Activated CD4-positive, CD25-positive, alpha-beta regulatory T cell (primary cell): ENCODE measurements around the gene MCC.

Experiments used
- DNase-seq, 4 experiments: peaks; one replicate each; lab custom pipeline; 2025; lab: John Stamatoyannopoulos, UW

MCC gene

DNA sequence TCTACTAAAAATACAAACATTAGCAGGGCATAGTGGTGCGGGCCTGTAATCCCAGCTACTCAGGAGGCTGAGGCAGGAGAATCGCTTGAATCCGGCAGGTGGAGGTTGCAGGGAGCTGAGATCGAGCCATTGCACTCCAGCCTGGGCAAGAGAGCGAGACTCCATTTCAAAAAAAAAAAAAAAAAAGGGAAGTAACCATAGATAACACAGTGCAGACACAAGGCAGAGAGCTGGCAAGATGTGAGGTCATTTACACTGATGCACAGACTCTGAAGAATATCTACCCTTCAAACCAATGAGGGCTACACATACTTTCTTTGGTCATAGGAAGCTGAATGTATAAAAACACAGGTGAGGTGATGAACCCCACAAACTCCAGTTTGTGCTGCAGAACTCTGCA, 379.8 kb downstream of the MCC start:
- DNase-seq: no peak

DNA sequence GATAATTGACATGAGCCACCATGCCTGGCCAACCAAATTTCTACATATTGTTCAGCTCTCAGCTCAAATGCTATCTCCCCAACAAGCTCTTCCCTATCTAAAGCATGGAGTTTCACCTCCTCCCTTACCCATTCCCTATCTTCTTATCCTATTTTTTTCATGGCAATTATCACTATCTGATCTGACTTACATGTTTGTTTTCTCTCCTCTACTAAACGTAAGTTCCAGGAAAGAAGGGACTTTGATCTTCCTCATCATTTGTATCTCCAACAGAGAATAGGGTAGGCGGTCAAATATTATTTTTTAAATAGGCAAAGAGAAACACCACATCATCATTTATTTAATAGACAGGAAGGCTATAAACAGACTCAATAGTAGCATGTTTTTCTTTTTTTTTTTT, 381.4 kb downstream of the MCC start:
- DNase-seq: no peak

DNA sequence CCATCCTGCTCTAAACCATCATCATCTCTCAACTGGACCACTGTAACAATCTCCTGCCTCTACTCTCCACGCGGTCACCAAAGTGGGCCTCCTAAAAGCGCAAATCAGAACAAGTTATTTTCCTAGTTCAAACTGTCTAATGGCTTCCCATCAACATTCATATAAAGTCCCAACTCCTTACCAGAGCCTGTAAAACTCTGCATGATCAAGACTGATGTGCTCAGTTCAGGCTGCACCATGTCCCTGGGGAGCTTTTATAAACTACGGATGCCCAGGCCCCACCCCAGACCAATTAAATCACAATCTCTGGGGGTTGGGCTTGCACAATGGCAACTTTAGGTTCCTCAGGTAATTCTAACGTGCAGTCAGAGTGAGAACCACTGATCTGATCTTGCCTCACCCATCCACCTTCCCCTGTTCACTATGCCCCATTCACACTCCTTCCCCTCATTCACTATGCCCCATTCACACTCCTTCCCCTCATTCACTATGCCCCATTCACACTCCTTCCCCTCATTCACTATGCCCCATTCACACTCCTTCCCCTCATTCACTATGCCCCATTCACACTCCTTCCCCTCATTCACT, 382.5 kb downstream of the MCC start:
- no peak for DNase-seq

DNA sequence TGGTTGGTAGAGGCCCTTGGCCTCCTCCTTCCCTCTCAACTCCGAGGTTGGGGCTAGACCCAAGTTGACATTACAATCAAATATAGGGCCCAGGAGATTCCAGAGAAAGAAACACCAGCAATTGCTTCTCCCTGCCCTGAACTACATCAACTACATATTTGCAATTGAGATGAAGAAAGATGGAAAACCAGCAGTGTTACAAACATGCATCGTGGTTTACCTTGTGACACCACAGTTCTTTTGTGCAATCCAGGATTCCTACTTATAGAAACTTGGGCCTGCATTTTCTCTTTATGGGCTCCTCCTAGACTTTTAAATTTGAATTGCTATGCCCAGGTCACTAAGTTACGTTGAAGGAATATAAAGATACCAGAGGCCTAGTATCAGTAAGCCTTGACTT, 384.9 kb downstream of the MCC start:
- DNase-seq: no peak

DNA sequence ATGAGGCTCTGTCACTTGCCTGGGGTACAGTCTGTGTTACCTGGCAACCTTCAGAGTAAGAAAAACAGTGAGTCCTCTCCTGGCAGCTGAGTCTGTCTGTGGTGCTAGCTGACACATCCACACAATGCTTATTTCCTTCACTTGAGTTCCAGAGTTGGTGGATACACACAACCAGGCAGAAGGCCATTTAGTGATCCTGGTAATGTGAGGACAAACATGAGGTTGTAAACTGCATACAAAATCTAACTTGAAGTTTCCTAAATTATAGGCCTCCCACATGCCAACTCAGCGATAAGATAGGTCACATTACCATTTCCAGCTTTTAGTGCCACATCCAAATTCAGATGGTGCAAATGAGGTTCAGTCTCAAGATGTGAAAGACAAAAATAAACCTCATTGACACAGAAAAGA, 386.1 kb downstream of the MCC start:
- DNase-seq: no peak

DNA sequence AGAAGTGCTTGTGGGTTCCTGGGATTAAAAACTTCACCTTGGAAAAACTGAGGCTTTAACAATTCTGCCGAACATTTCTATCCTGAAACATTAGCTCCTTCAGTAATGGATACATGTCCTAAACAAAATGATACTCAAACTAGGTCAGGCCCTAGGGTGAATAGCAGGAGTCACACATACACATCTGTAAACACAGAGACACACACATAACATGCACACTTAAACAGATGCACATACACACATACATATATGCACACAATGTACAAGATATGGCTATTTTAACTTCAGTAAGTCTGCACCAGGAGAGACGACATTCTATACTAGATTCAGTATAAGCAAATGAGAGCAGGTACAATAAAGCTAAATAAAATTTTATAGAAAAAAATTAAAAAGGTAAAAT, 387.3 kb downstream of the MCC start:
- no peak for DNase-seq

DNA sequence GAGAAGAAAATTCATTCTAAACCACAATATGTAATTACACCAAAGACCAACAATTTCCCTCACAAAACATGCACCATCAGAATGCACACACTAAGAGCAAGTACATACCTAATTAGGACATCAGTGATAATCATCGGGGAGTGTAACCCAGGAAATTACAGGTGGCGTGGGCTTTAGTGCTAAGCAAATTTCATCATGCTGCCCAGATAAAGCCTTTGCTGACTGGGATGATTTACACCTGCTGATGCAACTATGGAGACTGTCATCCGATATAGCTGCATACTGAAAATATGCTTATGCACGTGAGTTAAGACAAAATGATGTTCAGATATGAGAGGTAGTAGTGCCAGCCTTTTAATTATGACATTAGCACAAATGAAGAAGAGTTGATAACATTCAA, 388.4 kb downstream of the MCC start:
- DNase-seq: no peak

DNA sequence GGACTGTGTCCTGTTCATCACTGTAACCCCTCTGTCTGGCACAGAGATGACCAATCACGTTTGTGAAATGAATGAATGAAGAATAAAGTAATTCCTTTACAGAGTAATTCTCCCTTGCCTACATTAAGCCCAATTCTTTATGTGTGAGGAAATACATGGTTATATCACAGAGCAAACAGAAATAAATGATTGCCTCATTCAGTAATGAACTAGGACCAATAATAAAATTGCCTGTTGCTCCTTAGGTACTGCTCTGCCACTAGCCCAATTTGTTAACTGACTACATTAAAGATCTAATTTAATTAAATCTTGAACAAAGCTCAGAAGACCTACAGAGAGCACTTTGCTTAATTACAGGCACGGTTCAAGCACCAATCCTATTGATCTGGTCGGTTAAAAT, 389.9 kb downstream of the MCC start:
- DNase-seq: no peak

DNA sequence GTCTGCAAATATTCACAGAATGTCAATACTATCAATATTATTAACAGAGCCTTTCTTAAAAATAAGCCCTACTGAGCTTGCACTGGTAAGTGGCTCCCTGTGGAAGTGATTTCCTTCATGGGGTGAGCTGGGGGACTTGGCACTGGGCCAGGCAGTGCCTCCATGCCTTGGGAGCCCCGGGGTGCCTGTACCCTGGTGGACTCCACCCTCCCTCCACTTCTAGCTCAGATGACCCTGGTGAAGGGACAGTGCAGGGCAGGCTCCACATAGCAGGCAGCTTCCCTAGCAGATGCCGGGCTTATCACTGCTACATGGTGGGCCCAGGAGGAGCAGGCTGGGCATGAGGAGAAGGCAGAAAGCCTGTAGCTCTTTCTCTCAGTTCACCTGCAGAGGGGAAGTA, 392.4 kb downstream of the MCC start:
- no peak for DNase-seq

DNA sequence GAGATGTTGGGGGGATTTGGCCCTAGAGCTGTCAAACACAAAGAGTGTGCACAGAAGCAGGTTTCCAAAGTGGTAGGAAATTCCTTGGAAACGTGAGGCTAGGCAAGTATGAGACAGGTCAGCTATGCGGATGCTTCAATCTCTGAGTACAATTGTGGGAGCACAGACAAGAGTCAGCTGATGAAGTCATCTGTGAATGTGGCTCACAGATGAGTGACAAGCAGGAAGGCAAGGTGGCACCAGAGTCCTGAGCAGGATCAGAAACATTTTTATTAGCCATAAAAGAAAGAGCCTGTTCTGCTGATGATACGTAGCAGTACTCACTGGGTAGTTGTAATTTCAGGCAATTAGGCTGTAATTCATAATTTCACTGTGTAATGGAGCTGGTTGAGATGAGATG, 394.7 kb downstream of the MCC start:
- DNase-seq: no peak

DNA sequence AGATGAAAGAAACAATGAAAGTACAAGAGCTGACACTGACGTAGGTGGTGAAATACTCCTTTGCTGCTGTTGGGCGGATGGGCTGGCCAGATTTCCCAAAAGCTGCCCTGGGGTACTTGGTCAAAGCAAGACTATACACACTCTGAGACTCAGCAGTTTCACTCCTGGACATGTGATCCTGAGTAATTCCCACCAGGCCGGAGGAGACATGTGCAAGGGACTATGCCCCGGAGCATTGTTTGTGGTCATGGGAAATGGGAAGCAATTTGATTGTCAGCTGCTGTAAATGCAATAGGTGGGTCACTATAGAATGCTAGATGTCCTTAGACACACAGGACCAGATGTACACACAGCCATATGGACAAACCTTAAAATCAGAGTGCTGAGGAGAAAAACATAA, 395.6 kb downstream of the MCC start:
- DNase-seq: no peak

DNA sequence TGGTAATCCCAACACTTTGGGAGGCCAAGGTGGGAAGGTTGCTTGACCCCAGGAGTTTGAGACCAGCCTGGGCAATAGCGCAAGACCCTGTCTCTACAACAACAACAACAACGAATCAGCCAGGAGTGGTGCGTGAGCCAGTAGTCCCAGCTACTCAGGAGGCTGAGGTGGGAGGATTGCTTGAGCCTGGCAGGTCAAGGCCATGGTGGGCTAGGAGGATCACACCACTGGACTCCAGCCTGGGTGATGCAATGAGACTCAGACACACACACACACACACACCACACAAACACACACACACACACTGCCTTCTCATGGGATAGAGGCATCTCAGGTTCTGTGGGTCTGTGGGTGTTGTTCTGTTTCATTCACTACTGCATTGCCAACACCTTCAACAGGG, 396.6 kb downstream of the MCC start:
- no peak for DNase-seq

DNA sequence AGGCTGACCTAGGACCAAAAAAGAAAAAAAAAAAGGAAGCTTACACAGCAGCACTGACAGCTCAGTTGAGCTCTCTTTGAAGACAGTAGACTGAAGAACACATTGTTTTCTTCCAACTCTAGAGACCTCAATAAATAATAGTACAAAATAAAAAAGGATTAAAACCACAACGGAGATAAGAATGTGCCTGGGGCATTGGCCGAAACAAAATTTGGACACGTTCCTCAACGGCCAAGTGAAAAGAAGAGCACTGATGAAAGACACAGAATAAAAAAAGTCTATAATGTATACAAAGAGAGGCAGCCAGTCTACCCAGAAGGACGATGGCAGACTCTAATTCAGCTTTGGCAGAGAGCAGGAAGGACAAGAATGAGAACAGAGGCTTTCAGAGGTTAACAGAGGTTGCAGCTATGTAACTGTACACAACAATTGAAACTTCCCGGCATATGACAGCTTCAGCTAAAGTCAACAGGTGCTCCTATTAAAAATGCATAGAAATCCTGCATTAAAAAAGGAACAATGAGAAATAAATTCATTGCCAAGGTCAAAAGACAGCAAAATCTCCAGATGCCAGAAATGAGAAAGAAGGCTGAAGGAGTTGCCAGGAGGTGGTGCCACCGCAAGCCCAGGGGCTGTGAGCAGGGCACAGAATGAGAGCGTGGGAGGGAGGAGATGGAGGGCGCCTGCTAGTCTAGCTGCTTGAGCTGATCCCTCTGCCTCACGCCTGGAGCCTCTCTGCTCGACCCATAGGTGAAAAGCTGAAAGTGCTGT, 397.7 kb downstream of the MCC start:
- DNase-seq: no peak

DNA sequence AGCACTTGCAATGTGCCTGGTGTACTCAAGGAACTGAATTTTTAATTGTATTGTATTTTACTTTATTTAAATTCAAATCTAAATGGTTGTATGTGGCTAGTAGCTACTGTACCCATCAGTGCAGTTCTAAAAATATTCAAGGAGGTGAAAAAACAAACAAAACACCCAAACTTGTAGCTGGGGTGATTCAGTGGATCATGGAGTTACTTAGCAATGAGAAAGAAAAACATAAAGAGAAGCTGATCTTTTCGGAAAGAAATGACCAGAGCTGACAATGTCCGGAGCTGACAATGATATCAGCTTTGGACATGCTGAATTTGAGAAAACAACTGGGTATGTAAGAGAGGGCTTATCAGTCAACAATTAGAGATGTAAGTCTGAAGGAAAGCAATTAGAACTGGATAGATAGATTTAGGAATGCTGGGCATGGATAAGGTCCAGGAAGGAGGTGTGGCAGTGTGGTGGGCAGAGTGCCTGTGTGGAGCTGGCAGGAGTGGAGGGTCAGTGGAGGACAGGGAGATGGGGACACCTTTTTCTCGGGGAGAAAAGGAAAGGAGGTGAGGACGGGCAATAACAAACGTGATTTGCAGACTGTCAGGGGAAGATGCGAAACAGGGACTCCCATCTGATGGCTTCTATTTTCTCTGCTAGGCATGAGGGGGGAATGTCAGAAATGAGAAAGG, 398.5 kb downstream of the MCC start:
- DNase-seq: no peak

DNA sequence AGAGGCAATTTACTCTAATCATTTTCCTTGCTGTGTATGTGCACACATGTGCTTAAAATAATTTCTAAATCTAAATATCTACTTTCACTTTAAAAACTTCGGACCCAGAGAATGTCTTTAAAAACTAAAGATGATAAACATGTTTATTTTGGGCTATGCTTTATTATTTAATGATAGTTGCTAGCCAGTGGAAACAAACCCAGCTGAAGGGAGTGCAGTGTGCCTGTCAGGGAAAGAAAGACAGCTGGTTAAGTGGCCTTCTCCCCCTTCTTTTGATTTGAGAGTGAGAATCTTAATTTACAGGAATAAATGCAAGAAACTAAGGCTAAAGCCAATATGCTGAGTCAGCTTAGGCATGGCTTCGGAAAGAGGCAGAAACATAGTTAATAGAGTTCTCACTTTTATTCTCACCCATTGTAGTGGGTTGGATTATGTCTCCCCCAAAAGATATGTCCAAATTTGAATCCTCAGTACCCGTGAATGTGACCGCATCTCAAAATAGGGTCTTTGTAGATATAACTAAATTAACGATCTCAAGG, 400.2 kb downstream of the MCC start:
- DNase-seq: no peak

DNA sequence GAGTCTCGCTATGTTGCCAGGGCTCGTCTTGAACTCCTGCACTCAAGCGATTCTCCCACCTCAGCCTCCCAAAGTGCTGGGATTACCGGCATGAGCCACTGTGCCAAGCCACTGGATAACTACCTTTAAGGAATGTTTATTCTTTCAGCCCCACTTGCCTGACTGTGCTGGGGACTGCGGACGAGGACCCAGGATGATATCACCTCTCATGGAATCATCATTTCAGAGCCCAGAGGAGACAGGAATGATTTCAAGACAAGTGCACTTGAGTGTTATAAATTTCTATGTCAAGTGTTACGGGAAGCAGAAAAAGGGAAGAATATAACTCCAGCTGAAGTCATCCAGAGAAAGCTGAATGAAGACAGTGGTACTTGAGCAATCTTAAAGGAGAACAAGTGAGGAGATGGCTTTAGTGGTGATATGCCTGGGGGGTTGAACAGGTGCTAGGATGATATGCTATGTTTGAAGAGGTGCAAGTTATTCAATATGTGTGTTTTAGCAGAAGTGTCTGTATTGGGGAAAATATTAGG, 402.3 kb downstream of the MCC start:
- DNase-seq: no peak

DNA sequence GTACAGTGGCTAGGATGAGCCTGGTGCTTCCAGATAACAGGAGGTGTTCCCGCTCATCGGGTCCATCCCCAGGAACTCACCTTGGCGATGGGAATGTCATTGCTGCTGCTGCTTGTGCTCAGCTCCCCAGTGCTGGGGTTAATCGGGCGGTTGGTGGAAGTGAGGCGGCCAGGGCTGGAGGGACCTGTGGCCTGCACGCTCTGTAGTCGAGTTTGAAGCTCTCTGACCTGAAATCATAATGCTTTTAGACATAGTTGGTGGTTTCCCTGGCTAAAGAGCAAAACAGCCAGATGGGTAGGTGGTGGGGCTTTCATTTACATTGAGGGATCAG, 403.2 kb downstream of the MCC start:
- no peak for DNase-seq

DNA sequence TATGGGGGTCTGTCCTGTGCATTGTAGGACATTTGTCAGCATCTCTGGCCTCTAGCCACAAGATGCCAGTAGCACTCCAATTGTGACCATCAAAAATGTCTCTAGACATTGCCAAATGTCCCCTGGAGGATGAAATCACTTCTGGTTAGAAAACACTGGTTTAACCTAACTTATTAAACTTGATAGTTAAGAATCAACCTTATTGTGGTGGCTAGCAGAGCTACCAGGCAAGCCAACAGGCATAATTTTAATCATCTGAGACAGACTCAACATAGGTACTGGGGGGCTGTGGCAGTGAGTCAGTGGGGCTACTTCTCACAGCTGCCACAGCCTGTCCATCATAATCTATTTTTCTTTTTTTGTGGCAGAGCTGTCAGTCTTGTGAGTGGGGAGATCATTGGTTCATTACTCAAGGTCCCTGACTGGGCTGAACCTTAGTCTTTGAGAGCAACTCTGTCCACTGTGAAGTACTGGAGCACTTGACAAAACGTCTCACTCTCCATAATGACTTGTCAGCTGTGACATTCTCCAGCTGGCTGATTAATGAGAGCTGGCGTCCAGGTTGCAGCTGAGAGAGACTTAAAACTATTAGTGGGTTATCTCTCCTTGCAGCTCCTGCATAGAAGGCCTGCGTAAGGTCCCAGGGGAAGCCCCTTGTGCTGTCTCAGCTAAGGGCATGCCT, 403.7 kb downstream of the MCC start:
- no peak for DNase-seq

DNA sequence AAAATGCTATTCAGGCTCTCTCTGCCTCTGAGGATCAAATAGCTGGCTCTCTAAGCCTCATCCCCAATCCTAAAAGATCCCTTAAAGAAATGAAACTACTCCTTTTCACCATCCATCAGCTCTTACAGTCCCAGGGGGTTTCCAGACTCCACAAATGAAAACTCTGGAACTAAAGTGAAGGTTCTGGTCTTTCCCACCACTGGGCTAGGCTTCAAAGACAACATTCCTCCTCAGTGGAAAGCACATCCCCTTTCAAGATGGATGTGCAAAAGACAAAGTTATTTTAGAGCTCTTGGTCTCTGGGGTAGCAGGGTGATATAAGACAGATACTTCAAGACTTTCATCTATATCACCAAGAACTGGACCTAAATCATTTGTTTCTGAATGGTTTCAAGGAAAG, 404.8 kb downstream of the MCC start:
- DNase-seq: no peak

DNA sequence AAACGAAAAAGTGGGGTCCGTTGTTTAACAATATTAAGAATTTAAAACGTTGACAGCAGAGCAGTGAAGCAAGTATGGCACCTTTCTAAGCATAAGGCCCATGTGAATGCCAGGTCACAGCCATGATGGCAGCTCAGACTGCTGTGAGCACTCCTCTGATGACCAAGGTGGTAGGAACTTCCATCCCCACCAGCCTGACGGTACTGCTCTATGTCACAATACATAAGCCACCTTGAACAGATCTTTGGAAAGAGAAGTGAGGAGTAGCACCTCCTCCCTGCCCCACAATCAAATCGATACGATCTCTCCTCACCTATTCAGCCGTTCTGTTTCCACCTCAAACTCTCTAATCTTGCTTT, 405.7 kb downstream of the MCC start:
- no peak for DNase-seq

DNA sequence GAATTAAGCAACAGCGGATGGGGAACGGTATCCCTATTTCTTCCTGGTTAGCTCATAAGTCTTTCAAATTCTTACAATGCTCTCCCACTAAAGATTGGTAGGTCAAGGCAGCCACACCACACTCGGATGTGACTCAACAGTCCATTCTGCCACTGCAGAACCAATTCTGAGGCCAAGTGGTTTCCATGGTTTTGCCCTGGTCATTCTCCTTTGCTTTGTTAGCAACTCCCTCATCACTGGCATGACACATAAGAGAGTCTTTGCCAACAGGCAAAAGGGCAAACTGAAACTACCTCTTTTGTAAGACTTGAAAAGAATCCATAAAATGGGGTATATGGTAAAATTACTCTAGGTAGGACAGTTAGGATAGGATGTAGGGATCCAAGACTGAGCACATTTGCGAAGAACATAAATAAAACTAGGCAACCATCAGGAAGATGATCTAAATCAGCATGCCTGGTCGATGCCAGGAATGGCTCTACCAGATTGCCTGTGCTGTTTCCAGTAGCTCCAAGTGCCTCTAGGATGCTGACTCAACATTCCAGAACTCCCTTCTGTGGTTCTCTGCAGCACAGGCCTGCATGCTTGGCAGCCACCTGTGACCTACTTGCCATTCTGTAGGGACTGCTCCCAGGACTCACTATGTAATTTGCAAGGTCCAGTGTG, 406.2 kb downstream of the MCC start:
- no peak for DNase-seq
